Lung (tissue), 12 donors: ENCODE data around the gene CEP85L. TPM values are rescaled to one million over a fixed set of nuclear protein-coding genes. Genes with fewer than 3 reads are reported as not detected.

Experiments used
- ATAC-seq: fragments of 200-7000 bp; cut with Tn5 transposase; one replicate; pipeline ENCODE4 v1.9.1; 2020; ENCODE audit warnings: moderate number of reproducible peaks; ENCODE audit not compliant: insufficient read depth, low FRiP score
- DNase-seq, 3 donors: peaks; one replicate each; pipeline ENCODE4 v3.0.0-alpha.2; 2013 to 2017
- H3K27ac ChIP-seq, 2 donors: one replicate each; pipeline ENCODE4 v1.5.1; 2013; ENCODE audit warnings: mild to moderate bottlenecking in 2 of 2, moderate library complexity in 2 of 2, control low read depth in 1 of 2, inconsistent platforms in 1 of 2, low read depth in 1 of 2, low read length in 1 of 2
- H3K27me3 ChIP-seq, 3 donors: one replicate each; pipeline ENCODE4 v1.5.1; 2013; ENCODE audit warnings: low read length in 2 of 3; ENCODE audit not compliant: control insufficient read depth in 3 of 3, insufficient read depth in 3 of 3
- H3K36me3 ChIP-seq, 4 donors: one replicate each; pipeline ENCODE4 v1.5.1; 2013; ENCODE audit warnings: low read length in 4 of 4, mild to moderate bottlenecking in 1 of 4, moderate library complexity in 1 of 4; ENCODE audit not compliant: control insufficient read depth in 4 of 4, insufficient read depth in 4 of 4
- H3K4me1 ChIP-seq, 5 donors: one replicate each; pipeline ENCODE4 v1.5.1; 2013; ENCODE audit warnings: low read length in 5 of 5, mild to moderate bottlenecking in 2 of 5, moderate library complexity in 1 of 5; ENCODE audit not compliant: control insufficient read depth in 5 of 5, insufficient read depth in 5 of 5
- H3K4me3 ChIP-seq: one replicate; pipeline ENCODE4 v1.5.1; 2013; ENCODE audit warnings: mild to moderate bottlenecking, control low read depth, moderate library complexity
- H3K9ac ChIP-seq, 2 donors: one replicate each; pipeline ENCODE4 v1.5.1; 2013; ENCODE audit warnings: low read length in 2 of 2, control low read depth in 1 of 2; ENCODE audit not compliant: insufficient read depth in 1 of 2
- H3K9me3 ChIP-seq, 4 donors: one replicate each; pipeline ENCODE4 v1.5.1; 2013; ENCODE audit warnings: low read length in 3 of 4, mild to moderate bottlenecking in 1 of 4, moderate library complexity in 1 of 4; ENCODE audit not compliant: control insufficient read depth in 4 of 4, insufficient read depth in 3 of 4
- WGBS, 2 donors: extraction: QIAGEN DNeasy Blood & Tissue Kit; methylation state at CpG; one replicate each; pipeline ENCODE4 v1.1.7; 2013; 5-methylcytosine and 5-hydroxymethylcytosine counted together
- polyA plus RNA-seq, 2 donors: library from polyadenylated mRNA; stranded (reverse); fragments of 200-250 nt; gene quantifications; one replicate each; pipeline ENCODE4 v1.2.1, GENCODE V29; 2013
- total RNA-seq, 2 donors: library from RNA; depleted of rRNA in 1 of 2; stranded (reverse); fragments of >200 nt in 1 of 2; gene quantifications; one replicate each; pipeline ENCODE4 v1.2.1, GENCODE V29; 2014 to 2021
- TF ChIP-seq, protein P1 (sequence below): IDR thresholded peaks from 2 replicates; pipeline ENCODE4 v1.5.1; 2012; ENCODE audit warnings: mild to moderate bottlenecking; ENCODE audit errors: control extremely low read depth, extremely low read depth
- donor health status: control.
- donor health status: control.
- donor health status: Bipolar disorder and iron deficiency.
- donor health status: healthy.
- donor health status: DM: yes; HTN: yes; CAD: no.

The CEP85L gene
- total and polyA plus RNA-seq, 4 donors, result 1.3 to 40.8 (median 7.1) TPM

GRCh38 chr6:118468682-118469465 lies 182.5 kb downstream of the CEP85L start:
- Histone ChIP-seq H3K9ac (no peak overlapping the region), H3K27me3 (no peaks in the 10 kb centered on the region), H3K4me3 (no peak overlapping the region), H3K9me3 (no peaks in the 10 kb centered on the region), H3K36me3 (peaks cover 5 to 22% (median 15%) of the 10 kb centered on the region in 4 donors), H3K27ac (peak overlapping the region in 1 of 2 donors; percentile 45), H3K4me1 (peaks cover 0 to 4% (median 0%) of the 10 kb centered on the region in 5 donors)
- TF ChIP-seq, protein P1, sequence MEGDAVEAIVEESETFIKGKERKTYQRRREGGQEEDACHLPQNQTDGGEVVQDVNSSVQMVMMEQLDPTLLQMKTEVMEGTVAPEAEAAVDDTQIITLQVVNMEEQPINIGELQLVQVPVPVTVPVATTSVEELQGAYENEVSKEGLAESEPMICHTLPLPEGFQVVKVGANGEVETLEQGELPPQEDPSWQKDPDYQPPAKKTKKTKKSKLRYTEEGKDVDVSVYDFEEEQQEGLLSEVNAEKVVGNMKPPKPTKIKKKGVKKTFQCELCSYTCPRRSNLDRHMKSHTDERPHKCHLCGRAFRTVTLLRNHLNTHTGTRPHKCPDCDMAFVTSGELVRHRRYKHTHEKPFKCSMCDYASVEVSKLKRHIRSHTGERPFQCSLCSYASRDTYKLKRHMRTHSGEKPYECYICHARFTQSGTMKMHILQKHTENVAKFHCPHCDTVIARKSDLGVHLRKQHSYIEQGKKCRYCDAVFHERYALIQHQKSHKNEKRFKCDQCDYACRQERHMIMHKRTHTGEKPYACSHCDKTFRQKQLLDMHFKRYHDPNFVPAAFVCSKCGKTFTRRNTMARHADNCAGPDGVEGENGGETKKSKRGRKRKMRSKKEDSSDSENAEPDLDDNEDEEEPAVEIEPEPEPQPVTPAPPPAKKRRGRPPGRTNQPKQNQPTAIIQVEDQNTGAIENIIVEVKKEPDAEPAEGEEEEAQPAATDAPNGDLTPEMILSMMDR, result no peak
- WGBS, 2 donors, result 55 to 71% methylated on average over 4 of the region's 4 CpGs
- DNase-seq (peak in 1 of 3 donors; percentile 15), ATAC-seq (no peak)

- no peak overlapping the region for H3K4me3 ChIP-seq
- H3K36me3 ChIP-seq, result peaks cover 5 to 22% (median 15%) of the 10 kb centered on the region in 4 donors
- H3K27me3 ChIP-seq, result no peaks in the 10 kb centered on the region
- TF ChIP-seq, protein P1, result no peak
- no peaks in the 10 kb centered on the region for H3K9me3 ChIP-seq
- H3K4me1 ChIP-seq, result peaks cover 0 to 4% (median 0%) of the 10 kb centered on the region in 5 donors
- no peak for DNase-seq
- H3K27ac ChIP-seq, result no peak overlapping the region
- ATAC-seq, result no peak
- no peak overlapping the region for H3K9ac ChIP-seq
These were observed 184.2 kb downstream of the CEP85L start for GRCh38 chr6:118467181-118467580.

GRCh38 chr6:118464620-118465019 lies 186.8 kb downstream of the CEP85L start:
- H3K27ac ChIP-seq, result peak overlapping the region in 1 of 2 donors; percentile 50
- ATAC-seq (no peak), DNase-seq (no peak)
- no peaks in the 10 kb centered on the region for H3K9me3 ChIP-seq
- H3K9ac ChIP-seq, result no peak overlapping the region
- TF ChIP-seq, protein P1, result no peak
- 91 to 93% methylated on average over 2 of the region's 2 CpGs for WGBS, 2 donors
- H3K4me3 ChIP-seq, result no peak overlapping the region
- H3K4me1 ChIP-seq, result peaks cover 0 to 4% (median 0%) of the 10 kb centered on the region in 5 donors
- H3K36me3 ChIP-seq, result peaks cover 5 to 22% (median 16%) of the 10 kb centered on the region in 4 donors
- H3K27me3 ChIP-seq, result no peaks in the 10 kb centered on the region
